Measurements from ENCODE around the gene VSIR. TPM values are rescaled to one million over a fixed set of nuclear protein-coding genes. Genes with fewer than 3 reads are reported as not detected.
A peak's percentile ranks its signal among the peaks of the same experiment; 100 is the strongest.

VSIR gene
- total and polyA plus RNA-seq, 9 of the 15 experiments (the other 6 are each of a cell fraction or from before 2014, with no cell fraction given) = 0.14 to 20.5 (median 9.3) TPM

DNA sequence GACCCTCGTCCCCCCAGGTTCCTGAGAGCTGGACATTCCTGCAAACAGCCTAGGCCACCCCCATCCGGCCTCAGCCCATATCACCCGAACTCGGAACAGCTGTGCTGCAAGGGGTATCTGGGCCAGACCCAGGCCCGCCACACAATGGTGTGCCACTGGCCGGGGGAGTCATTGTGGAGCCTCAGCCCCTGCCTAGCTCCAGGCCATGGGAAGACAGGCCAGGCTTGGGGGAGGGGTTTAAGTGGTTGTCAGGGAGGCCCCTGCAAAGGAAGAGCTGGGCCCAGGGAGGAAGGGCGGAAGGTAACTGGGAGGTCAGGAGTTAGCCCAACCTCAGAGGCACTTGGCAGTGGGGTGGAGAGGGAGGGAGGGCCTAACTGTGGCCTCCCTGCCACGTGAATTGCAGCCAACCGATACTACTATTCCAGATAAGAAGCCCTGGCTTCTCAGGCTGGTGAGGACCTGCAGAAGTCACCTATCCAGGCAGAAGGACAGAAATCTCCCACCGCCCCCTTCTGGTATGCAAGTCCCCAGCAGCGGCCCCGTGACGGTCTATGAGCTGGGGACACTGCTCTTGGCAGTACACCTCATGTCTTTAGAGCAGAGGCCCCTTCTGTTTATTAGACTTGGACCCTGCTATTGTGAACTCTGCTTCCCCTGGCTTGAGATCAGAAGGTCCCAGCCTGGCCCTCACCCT lies 26.8 kb downstream of the VSIR start (continued):
- TF ChIP-seq FOXP1 (CRISPR knock-in tag; IDR thresholded peaks at IDR 0.05) (peak; percentile 55; the same call in 1 of the 2 replicates), RAD21 (CRISPR knock-in tag; conservative IDR thresholded peaks at IDR 0.05 in 1 of 2, IDR thresholded peaks at IDR 0.05 in 1 of 2) (peak; percentile 77 to 87), HNRNPH1 (optimal IDR thresholded peaks at IDR 0.05; ENCODE audit: low read depth, low read length) (no peak), ZNF175 (CRISPR knock-in tag; IDR thresholded peaks at IDR 0.05; ENCODE audit: low read depth) (peak; percentile 86; the same call in 1 of the 2 replicates), JUND (IDR thresholded peaks at IDR 0.05; ENCODE audit: borderline replicate concordance, low read depth, low read length) (peak; percentile 65; the same call in 1 of the 2 replicates), JUND (tag; IDR thresholded peaks at IDR 0.05; ENCODE audit: borderline replicate concordance, low read depth, low read length) (no peak; the same call in 2 of the 3 replicates), MCM5 (IDR thresholded peaks at IDR 0.05; ENCODE audit: low read depth) (no peak), ZFPM2 (CRISPR knock-in tag; IDR thresholded peaks at IDR 0.05) (no peak), ZNF586 (CRISPR knock-in tag; conservative IDR thresholded peaks at IDR 0.05) (no peak), ATF1 (CRISPR knock-in tag; IDR thresholded peaks at IDR 0.05) (no peak), ATF1 (tag; IDR thresholded peaks at IDR 0.05) (peak; percentile 65), SMARCC2 (IDR thresholded peaks at IDR 0.05; ENCODE audit: low read depth) (0 out of 2 replicates have a peak, but pooled peaks have one; percentile 50), E2F3 (CRISPR knock-in tag; IDR thresholded peaks at IDR 0.05) (peak; percentile 62; the same call in 1 of the 2 replicates)
- TF ChIP-seq, protein P1, sequence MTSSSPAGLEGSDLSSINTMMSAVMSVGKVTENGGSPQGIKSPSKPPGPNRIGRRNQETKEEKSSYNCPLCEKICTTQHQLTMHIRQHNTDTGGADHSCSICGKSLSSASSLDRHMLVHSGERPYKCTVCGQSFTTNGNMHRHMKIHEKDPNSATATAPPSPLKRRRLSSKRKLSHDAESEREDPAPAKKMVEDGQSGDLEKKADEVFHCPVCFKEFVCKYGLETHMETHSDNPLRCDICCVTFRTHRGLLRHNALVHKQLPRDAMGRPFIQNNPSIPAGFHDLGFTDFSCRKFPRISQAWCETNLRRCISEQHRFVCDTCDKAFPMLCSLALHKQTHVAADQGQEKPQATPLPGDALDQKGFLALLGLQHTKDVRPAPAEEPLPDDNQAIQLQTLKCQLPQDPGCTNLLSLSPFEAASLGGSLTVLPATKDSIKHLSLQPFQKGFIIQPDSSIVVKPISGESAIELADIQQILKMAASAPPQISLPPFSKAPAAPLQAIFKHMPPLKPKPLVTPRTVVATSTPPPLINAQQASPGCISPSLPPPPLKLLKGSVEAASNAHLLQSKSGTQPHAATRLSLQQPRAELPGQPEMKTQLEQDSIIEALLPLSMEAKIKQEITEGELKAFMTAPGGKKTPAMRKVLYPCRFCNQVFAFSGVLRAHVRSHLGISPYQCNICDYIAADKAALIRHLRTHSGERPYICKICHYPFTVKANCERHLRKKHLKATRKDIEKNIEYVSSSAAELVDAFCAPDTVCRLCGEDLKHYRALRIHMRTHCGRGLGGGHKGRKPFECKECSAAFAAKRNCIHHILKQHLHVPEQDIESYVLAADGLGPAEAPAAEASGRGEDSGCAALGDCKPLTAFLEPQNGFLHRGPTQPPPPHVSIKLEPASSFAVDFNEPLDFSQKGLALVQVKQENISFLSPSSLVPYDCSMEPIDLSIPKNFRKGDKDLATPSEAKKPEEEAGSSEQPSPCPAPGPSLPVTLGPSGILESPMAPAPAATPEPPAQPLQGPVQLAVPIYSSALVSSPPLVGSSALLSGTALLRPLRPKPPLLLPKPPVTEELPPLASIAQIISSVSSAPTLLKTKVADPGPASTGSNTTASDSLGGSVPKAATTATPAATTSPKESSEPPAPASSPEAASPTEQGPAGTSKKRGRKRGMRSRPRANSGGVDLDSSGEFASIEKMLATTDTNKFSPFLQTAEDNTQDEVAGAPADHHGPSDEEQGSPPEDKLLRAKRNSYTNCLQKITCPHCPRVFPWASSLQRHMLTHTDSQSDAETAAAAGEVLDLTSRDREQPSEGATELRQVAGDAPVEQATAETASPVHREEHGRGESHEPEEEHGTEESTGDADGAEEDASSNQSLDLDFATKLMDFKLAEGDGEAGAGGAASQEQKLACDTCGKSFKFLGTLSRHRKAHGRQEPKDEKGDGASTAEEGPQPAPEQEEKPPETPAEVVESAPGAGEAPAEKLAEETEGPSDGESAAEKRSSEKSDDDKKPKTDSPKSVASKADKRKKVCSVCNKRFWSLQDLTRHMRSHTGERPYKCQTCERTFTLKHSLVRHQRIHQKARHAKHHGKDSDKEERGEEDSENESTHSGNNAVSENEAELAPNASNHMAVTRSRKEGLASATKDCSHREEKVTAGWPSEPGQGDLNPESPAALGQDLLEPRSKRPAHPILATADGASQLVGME (CRISPR knock-in tag; IDR thresholded peaks at IDR 0.05) = no peak
- TF ChIP-seq, protein P2, sequence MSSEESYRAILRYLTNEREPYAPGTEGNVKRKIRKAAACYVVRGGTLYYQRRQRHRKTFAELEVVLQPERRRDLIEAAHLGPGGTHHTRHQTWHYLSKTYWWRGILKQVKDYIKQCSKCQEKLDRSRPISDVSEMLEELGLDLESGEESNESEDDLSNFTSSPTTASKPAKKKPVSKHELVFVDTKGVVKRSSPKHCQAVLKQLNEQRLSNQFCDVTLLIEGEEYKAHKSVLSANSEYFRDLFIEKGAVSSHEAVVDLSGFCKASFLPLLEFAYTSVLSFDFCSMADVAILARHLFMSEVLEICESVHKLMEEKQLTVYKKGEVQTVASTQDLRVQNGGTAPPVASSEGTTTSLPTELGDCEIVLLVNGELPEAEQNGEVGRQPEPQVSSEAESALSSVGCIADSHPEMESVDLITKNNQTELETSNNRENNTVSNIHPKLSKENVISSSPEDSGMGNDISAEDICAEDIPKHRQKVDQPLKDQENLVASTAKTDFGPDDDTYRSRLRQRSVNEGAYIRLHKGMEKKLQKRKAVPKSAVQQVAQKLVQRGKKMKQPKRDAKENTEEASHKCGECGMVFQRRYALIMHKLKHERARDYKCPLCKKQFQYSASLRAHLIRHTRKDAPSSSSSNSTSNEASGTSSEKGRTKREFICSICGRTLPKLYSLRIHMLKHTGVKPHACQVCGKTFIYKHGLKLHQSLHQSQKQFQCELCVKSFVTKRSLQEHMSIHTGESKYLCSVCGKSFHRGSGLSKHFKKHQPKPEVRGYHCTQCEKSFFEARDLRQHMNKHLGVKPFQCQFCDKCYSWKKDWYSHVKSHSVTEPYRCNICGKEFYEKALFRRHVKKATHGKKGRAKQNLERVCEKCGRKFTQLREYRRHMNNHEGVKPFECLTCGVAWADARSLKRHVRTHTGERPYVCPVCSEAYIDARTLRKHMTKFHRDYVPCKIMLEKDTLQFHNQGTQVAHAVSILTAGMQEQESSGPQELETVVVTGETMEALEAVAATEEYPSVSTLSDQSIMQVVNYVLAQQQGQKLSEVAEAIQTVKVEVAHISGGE (CRISPR knock-in tag; IDR thresholded peaks at IDR 0.05) = no peak
